Suppressor macrophage treated with lipopolysaccharide for 4 hours (primary cell): ENCODE data around the gene ANKS1B.

Experiments used
- DNase-seq: peaks from one replicate; pipeline ENCODE4 v3.0.0-alpha.2; 2020

The ANKS1B gene

DNA sequence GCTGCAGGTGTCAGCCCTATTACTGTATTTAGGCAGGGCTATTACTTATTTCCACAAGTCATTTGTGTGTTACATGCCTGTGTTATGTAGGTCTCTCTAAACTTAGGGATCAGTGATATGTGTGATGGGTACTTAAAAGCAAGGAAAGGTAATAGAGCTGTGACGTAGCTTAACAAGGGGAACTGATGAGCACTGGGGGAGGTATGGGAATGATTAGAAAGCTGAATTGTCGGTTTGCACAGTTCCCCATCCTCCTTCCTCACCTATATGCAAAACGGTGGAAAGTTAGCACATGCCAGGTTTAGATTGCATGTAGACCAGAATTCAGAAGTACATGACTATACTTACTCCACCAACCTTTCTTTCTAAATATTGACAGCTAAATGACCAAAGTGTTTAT lies 831.4 kb downstream of the ANKS1B start:
- DNase-seq, result no peak

DNA sequence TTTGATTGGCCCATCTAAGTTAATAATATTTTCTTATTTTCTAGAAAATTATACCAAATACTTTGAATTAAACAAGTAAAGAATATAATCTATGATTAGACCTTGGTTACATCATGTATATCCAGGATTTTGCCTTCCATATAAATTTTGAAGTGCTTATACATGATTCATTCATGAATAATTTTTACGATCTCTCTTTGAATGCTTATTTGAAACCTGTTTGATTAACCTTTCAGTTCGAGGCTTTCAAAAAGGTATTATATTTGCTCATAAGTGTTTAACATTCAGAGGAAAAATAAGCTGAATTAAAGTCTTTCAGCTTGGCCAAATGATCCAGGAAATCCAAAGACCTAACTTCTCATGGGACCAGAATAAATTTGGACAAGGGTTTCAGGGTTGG lies 832.4 kb downstream of the ANKS1B start:
- DNase-seq, result no peak

DNA sequence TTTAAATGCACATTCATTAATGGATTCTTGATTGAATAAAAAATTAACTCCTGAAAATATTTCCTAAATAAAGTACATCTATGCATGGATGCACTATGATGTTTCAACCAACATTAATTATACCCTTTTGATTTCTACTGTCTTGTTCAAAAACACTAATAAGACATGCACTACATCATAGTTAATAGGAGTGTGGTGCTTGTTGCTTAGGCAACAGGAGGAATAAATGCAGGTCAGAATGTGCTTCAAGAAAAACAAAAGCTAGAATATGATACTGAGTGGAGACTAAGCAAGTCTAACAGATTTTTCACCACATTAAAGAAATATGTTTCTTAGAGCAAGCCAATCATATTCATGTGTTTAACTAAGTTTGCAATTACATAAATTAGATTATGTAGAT lies 833.0 kb downstream of the ANKS1B start:
- DNase-seq, result no peak

DNA sequence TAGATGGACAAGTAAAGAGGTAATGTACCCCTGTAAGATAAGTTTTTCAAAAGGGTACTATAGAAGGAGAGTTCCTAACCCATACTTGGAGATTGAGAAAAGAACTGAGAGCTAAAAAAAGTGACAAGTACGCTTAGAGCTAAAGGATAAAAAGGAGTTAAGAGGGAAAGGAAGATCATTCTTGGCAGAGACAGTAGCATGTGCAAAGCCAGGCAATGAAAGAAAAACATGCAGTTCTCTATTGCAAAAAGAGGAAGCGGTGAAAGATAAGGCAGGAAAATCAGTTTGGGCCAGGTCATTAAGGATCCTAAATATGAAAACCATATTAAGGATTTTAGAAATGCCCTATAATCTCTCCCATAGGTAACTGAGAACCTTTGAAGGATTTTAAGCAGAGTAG lies 837.6 kb downstream of the ANKS1B start:
- DNase-seq, result peak; percentile 21

DNA sequence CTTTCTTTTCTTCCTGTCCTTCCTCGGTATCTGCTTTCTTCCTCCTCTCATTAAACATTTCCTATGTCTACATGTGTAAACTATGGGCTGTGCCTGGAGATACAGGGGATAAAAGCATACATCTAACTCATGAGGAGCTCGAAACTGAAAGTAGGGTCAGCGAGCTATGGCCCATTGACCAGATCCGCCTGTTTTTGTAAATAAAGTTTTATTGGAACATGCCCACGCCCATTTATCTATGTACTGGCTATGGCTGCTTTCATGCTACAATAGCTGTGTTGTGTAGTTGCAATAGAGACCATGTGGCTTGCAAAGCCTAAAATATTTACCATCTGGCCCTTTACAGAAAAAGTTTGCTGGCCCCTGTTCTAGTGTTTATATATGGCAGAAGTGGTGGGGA lies 838.0 kb downstream of the ANKS1B start:
- DNase-seq, result no peak

DNA sequence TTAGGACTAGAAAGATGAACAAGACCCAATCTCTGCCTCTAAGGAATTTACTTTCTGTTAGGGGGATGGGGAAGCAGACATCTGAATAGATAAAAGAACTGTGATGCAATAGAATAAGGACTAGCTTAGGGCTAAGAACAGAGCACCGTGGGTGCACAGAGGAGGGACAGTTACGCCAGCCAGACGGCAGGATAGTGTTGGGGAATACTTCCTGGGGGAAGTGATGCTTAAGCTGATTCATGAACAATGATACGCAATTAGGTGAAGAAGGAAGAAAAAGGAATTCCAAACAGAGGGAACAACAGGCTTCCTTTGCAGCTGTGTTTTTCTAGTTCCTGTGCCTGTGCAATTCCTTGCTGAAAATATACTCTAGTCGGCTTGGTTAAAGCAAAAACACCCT lies 838.6 kb downstream of the ANKS1B start:
- peak; percentile 54 for DNase-seq

DNA sequence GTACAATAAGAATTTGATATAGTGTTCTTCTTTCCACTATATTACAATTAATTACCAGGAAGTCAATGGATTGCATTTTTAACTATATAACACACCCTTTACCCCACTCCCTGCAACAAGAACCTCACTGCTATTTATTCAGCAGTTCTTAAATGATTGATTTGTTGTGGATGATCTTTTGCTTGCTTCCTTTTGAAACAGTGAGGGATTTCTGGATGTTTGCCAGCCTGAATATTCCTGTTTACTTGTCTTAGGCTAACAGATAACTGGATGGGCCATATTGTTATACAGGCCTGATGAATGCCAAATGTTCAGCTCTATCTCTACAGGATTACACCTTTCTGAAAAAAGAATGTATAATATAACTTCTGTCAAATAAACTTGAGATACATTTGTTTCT lies 842.1 kb downstream of the ANKS1B start:
- DNase-seq, result no peak

DNA sequence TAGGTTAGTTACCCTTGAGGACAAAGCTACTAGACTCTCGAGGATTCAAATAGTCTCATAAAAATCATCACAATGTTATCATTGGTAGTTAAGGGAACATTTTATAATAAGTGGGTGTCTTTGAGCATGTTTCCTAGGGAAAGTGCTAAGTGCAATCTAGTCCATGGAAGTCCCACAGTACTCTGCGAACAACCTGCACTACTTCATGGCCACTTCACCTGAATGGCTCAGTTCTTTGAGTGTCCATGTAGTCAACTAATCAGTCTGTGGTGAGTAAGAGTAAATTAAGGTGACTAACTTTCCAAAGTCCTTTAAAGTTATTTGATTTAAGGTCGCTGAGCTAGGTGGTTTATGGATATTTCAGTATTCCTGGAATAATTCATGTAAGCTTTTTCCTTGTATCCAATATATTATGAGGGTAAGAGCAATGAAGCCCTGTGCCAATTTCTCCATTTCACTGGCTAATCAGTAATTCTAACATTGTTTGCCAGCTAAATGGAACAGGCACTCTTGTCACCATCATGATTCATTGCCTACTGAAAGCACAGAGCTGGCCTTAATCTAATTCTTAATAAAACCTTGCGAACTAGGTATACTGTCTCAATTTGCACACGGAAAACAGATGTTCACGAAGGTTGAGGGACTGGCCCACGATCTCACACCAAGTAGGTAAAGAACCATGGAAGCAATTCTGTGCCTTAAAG lies 844.6 kb downstream of the ANKS1B start:
- no peak for DNase-seq

DNA sequence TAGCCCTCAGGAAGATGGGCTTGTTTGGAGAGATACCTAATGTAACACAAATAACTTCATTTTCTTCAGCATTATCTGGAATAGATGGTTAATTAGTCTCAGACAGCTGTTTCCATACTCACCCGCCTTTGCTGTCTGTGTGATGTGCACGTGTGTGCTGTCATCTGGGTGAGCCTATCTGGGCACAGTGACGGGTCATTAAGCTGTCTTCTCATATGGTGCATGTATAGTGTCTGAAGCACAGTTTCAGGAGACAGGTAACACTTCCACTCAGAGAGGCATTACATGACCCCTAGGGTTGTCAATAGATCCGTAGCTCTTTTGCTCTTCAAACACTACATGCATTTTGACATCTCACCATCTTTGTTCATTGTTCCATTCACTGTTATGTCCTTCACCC lies 846.3 kb downstream of the ANKS1B start:
- DNase-seq, result no peak

DNA sequence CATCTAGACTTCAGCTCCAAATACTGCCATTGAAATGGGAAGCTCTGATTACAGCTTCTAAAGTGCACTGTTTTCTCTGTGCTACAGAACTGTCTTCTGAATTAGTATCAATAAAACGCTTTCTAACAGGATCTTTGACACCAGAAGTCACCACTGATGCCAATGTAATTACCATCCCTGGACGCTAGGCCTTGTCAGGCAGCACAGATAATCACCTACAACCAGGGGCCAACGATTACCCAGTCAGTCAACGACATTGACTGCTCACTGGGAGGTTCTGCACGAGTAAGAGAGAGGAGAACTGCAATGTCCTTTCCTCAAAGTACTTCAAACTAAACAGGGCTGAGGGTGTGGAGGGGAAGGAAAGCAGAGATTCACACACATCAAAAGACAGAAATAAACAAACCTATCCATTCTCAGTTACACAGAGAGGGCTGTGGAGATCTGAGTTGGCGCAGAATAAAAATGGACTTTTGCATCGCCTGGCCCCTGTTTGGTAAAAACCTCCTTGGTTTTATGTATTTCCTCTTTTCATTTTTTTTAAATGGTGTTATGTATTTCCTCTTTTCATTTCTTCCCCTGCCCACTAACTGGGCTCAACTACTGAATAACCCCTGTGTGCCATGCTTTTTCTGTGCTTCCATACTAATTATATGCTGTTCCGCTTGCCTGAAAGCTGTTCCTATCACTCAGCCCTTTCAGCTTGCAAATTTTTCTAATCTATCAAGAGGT lies 847.4 kb downstream of the ANKS1B start:
- DNase-seq, result peak; percentile 41

DNA sequence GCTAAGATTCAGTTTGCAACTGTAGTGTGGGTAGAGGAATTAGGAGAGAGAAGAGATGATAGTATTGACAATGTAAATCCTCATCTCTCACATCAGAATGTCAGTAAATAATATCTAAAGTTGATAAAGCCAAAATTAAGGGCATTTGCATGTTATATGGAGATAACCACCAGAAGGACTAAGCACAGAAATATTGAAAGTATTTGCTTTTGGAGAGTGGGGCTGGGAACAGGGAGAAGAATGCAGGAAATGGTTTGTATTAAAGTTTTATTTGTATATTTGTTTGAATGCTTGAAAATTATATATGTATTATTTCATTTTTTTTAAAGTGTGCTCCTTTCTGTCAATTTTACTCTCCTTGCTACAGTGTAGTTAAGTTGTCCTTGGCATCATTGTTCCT lies 848.2 kb downstream of the ANKS1B start:
- DNase-seq, result no peak

DNA sequence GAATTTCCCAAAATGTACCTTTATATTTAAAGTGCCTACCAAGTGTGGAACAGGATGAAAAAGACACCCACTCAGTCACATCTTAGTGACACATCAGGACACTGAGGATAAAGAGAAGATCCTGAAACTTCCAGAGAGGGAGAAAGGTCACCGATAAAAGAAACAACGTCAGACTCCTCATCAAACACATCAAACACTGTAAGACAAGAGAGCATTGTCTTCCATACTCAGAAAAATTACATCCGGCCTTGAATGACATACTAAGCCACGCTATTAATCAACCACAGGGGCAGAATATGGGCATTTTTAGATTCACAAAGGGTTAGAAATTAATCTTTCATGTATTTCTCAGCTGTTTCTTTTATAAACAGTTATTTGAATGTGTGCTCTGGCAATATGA lies 849.4 kb downstream of the ANKS1B start:
- no peak for DNase-seq

DNA sequence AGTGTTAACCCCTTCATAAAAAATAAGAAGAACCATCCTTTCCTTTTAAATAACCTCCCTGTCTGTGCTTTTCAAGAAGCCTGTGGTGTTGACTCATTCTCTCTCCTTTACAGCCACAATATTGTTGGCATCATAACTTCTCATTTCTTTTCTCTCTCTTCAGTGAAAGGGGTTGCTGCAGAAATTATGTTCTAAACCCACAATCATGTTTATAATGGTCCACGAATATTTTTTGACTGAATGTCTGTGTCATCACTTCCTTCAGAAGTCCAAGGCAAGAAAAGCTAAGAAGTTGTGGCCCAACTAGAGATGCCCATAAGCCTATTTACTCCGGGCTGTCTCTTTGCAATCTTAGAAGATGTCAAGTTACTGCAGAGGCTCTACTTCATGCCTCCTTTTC lies 851.3 kb downstream of the ANKS1B start:
- peak; percentile 35 for DNase-seq

DNA sequence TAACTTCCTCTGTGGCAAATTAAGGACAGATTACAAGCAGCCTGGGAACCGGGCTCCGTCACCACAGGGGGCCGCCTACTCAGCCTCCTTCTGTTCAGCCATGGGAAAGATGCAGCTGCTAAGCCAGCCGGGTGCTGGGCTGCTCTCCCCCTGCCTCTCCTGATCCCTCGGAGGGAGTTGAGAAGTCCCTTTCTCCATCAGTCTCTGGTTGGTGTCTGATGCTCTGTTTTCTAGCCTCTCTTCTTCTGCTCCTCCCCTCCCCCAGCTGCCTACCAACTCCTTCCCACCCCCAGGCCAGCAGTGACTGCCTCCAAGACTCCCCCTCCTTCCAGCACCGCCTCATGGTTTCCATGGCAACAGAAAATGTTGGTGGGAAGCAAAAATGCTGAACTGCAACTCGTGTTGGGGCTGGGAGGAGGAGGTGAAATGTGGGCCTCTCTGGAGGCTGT lies 853.0 kb downstream of the ANKS1B start:
- DNase-seq, result peak; percentile 83

DNA sequence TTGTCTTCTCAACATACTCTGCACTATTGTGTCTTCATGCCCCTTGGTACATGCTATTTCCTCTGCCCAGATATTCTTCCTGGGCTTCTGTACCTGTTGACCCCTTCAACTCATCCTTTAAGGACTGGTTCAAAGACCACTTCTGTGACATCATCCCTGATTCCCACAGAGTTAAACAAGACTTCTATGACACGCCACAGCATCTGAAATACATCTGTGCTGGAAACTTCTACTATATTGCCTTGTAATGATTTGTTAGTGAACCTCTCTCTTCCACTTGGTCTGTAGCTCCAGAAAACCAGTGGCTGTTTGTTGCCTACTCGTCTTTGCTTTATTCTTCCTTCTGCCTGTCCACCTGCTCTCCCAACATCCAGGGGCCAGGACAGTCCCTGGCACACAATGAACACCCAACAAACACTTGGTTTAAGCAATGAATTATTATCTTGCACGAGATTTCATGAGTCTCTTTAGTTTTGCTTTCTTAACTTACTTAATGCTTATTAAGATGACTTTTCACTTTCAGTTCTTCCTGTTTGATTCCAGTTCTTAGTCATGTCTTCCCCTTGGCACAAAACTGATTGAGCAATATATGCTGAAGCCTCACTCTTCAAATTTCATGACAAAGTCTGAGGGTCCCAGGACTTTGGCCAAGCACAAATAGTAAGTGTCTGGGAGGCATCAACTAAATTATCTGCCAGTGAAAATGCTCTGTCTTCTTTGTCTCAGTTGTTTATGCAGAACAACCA lies 853.8 kb downstream of the ANKS1B start:
- DNase-seq, result peak; percentile 88

DNA sequence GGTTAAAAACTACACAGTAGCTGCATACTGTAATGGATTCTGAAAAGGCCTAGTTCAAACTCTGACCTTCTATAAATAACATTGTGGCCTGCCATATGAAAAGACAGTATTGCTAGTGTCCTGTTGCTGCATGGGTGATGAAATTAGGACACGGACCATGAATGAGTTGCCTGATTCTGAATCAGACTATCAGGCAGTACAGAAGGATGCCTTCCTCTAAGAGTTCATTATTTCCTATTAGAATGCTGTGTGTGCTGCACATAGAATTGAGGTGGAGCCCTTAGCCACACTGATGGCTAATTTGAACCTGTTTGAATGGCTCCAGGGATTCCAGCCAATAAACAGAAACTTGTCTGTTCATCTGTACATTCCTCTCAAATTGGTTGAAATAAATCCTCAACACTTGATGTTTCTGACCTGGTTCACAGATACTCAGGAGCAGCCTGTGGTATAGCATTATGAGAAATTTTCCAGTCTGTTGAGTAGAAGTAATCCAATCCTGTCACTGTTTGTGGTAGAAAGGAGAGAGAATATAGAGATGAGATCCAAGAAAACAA lies 856.4 kb downstream of the ANKS1B start:
- no peak for DNase-seq

DNA sequence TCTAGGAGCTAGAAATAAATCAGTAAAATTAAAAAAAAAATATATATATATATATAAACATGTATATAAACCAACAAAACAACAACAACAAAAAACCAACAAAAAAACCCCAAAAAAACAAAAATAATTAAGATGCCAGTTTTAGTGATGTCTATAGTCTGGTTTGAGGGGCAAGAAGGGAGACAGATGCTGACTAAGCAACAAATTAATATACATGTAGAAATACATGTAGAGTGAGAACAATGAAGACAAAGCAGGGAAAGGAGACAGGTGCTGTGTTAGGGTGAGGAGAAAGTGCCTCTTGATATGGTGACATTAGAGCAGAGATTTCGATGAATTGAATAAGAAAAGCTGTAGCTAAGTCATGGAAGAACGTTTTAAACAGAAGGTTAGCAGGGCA lies 861.8 kb downstream of the ANKS1B start:
- DNase-seq, result no peak

DNA sequence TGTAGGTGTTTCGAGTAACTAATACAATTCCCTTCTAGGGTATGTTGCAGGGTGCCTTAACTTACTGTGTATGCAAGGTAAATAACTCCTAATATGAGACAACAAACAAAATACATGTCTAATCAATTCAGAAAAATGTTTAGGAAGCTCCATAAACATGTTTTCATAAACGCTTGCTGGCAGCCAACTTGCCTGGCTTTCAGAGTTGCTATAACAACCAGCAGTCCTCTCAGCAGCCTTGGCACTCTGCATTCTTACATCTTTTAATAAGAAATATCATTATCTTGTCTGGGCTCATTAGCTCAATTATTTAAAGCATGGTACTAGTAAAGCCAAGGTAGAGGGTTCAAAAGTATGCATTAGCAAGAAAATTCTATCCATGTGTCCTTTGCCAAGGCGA lies 862.2 kb downstream of the ANKS1B start:
- no peak for DNase-seq

DNA sequence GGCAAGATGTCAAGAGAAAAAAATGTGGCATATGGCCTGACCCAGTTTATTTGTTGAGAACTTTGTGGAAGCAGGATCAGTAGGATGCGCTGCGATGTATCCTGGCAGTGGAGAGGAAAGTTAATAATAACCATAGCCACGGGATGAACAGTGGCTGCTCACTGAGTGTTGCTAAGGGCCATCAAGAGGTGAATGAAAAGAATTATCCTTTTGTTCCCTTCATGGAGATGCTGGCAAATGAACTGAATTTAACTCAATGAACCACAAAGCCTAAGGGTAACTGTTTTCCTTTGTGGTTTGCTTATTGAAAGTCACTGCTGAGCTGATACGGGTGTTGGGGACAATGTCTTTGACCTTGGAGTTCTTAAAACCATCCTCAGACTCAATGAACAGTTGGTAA lies 863.2 kb downstream of the ANKS1B start:
- no peak for DNase-seq

DNA sequence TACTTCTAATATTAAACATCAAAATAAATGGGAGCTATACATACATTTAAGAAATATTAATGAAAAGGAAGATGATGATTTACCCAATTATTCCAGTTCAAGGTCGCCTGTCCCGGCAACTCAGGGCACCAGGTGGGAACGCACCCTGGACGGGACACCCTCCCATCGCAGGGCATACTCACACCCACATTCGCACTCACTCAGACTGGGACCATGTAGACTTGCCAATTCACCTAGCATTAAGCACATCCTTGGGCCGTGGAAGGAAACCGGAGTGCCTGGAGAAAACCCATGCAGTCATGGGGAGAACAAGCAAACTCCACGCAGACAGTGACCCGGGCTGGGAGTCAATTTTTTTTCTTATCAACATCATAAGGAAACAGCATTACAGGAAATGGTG lies 864.8 kb downstream of the ANKS1B start:
- DNase-seq, result no peak

DNA sequence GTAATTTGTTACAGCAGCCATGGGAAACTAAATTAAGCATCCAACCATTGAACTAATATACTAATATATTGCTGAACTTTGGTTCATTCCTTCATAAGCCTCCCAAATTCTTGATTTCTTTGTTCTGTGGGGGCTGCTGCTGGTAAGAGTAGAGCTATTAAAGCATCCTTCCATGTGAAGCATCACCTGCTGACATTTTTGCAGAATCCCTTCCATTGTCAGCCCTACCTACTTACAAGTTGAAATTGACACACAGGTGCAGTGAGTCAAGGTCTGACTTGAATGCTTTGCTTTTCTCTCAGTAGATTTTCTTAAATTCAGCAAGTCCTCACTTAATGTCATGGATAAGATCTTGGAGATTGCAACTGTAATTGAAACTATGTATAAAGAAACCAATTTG lies 865.3 kb downstream of the ANKS1B start:
- no peak for DNase-seq

DNA sequence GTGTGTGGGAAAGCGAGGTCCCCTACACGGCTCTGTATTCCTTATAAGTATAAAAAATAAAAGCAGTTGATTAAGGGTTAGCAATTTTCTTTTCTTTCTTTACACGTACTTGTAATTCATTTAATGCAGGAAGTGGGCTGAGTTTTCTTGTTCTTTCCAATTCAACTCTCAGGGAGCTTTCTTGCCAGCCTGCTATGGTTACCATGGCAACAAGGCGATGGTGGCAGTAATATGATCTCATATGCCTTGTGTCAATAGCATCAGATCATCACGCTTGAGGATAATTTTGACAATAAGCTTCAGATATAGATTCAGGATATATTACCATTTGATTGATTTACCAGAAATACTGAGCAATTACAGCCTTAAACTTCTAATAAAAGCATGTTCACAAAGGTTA lies 873.1 kb downstream of the ANKS1B start:
- no peak for DNase-seq

DNA sequence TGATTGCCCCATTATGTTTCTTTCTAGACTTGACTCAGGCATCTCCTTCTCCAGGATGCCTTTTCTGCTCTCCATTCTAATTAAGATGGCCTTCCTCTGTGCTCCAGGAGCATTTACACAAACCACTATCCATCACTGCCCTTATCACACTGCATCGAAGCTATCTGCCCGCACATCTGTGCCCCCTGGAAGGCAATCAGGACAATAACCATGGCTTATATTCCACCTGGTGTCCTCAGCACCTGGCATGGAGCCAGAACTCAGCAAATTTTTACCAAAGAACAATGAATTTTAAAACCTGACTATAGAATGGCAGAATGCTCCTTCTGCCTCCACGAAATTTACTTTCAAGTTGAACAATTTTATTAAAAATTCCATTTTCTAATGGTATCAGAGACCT lies 873.9 kb downstream of the ANKS1B start:
- no peak for DNase-seq

DNA sequence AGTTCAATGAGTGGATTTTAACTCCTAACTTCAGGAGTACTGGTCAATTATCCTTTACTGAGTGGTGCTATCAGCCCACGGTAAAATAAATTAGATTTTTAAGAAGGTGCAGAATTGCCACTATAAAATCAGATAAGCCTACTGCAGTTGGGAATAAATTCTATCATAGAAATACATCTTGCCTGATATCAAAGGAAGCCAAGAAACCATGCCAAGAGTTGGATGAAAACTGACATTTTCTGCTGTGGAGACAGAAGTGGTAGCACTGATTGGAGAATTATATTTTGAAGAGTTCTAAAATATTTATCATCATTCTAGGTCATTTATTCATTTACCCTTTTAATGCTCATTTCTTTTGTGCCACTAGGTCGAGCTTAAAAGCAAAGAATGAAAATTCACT lies 874.5 kb downstream of the ANKS1B start:
- no peak for DNase-seq
